Measurements from ENCODE around the gene JMJD6. TPM values are rescaled to one million over a fixed set of nuclear protein-coding genes. Genes with fewer than 3 reads are reported as not detected.

JMJD6 gene
- polyA plus RNA-seq, 1 donor, result 23.6 TPM

GRCh38 chr17:76678330-76678729 is 48.1 kb downstream of the JMJD6 start:
- no peak for DNase-seq

DNA sequence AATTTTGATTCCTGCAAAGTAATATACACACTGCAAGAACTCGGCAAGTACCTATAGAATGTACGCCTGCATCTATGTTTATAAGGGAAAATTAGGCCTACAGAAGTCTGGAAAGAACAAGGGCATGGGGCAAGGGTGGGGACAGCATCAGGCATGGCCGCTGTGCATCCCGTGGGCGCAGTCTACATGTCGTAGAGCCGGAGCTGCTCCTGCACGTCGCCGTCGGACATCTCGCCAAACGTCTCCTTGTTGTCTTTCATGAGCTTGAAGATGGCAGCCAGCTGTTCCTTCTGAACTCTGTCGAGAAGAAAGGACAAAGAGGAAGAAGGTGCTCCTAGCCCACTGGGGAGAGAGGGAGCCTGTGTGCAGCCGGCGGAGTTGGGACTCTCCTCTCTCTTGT is 49.0 kb downstream of the JMJD6 start:
- DNase-seq, result no peak

DNA sequence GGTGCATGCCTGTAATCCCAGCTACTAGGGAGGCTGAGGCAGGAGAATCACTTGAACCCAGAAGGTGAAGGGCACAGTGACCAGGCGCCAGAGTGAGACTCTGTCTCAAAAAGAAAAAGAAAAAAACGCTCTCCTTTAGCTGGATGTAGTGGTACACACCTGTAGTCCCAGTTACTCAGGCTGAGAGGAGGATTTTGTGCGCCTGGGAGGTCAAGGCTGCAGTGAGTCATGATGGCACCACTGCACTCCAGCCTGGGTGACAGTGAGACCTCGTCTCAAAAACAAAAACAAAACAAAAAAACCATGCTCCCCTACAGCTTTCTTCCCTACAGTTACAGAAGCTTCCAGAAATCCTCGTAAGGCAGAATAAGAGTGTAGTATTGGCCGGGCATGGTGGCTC is 49.8 kb downstream of the JMJD6 start:
- no peak for DNase-seq

DNA sequence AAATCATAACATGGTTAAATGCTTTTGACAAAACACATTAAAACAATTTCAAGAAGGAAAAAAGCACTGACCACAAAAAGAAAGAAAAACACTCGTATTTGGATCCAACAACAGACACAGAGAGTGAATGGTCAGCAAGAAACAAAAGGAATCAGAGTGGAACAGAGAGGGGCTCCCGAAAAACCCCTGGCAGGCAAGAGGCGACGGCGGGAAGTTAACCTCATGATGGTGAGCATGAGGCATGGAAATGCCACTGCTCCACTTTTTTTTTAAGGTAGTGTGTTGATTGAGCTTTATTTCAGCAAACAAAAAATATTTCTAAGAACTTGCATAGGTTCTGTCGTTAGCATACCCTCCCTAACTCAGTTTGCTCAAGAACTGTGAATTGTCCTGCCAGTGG is 50.8 kb downstream of the JMJD6 start:
- no peak for DNase-seq

- no peak for DNase-seq
Observed at GRCh38 chr17:76674600-76674999, 51.8 kb downstream of the JMJD6 start.

GRCh38 chr17:76673729-76674128 is 52.7 kb downstream of the JMJD6 start:
- no peak for DNase-seq

GRCh38 chr17:76672892-76673291 is 53.5 kb downstream of the JMJD6 start:
- DNase-seq, result no peak

- no peak for DNase-seq
Observed at GRCh38 chr17:76672270-76672851, 54.0 kb downstream of the JMJD6 start.

GRCh38 chr17:76671912-76672262 is 54.5 kb downstream of the JMJD6 start:
- DNase-seq, result no peak

DNA sequence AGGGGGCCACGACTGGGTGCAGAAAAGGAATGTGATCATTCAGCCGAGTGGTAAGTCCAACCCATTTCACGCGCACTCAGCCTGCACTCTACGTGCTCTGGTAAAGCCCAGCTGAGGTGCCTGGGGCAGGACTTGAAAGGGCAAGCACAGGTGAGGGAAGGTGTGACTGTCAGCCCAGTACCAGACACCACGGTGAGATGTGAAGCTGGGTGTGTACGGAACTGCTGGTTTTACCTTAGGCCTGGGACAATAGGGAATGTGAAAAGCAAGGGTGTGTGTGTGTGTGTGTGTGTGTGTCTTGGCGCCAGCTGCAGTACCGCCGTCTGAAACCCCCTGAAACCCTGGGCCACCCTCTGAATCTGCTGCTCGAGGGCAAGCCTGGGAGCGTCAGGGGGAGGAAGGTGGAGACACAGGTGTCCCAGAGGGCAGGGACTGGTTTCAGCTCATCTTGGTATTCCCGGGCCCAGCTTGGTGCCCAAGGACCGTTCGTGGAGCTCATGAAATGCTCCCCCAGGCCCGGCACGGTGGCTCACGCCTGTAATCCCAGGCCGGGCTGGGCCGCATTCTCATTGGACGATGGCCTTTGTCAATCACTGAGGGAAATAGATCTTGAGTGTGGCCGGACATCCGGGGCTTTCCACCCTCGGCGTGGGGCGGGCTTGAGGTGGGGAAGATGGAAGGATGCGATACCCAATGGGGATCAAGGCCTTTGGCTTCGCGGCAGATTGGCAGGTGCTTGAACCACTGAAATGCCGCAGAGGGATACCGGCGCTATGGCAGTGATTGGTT is 55.1 kb downstream of the JMJD6 start:
- peak; percentile 99 for DNase-seq

- DNase-seq, result no peak
Observed at GRCh38 chr17:76670718-76671122, 55.7 kb downstream of the JMJD6 start.

- DNase-seq, result no peak
Observed at GRCh38 chr17:76670020-76670717, 56.2 kb downstream of the JMJD6 start.

Other genes starting within 250 kb of the JMJD6 start
- 10.1 TPM for gene RHBDF2, start 225.2 kb downstream of the JMJD6 start, polyA plus RNA-seq (ENCODE audit: insufficient read length)
- 22.7 TPM for gene CYGB, start 188.9 kb downstream of the JMJD6 start, polyA plus RNA-seq (ENCODE audit: insufficient read length)
- 4.6 TPM for gene PRCD, start 186.6 kb downstream of the JMJD6 start, polyA plus RNA-seq (ENCODE audit: insufficient read length)
- gene ST6GALNAC2, start 140.7 kb downstream of the JMJD6 start, polyA plus RNA-seq (ENCODE audit: insufficient read length), result 2.3 TPM
- 0.62 TPM for gene ST6GALNAC1, start 82.8 kb downstream of the JMJD6 start, polyA plus RNA-seq (ENCODE audit: insufficient read length)
- 110 TPM for gene MXRA7, start 15.6 kb downstream of the JMJD6 start, polyA plus RNA-seq (ENCODE audit: insufficient read length)
- 22.1 TPM for gene METTL23, start 233 bp upstream of the JMJD6 start, polyA plus RNA-seq (ENCODE audit: insufficient read length)
- 189 TPM for gene SRSF2, start 10.7 kb upstream of the JMJD6 start, polyA plus RNA-seq (ENCODE audit: insufficient read length)
- gene MFSD11, start 11.5 kb upstream of the JMJD6 start, polyA plus RNA-seq (ENCODE audit: insufficient read length), result 41.4 TPM
- gene MGAT5B, start 141.8 kb upstream of the JMJD6 start, polyA plus RNA-seq (ENCODE audit: insufficient read length), result 1.0 TPM

Data from hindlimb muscle (tissue), 1 donor.